Ovary (tissue), 3 donors: ENCODE measurements around the gene HTR2B.

Experiments
- CTCF ChIP-seq, 3 donors: fragments of 450-650 bp in 2 of 3; fragments of 200-600 bp in 1 of 3; IDR thresholded peaks; one replicate each; pipeline versions ENCODE4 v1.5.1 to v1.8.0; 2016 to 2022; ENCODE audit warnings: antibody characterized with exemption in 3 of 3, mild to moderate bottlenecking in 1 of 3
- EP300 ChIP-seq: sonication (generic); formaldehyde crosslinking; IDR thresholded peaks from one replicate; pipeline ENCODE4 v1.6.1; 2017; ENCODE audit warnings: antibody characterized with exemption
- POLR2A ChIP-seq: fragments of 450-650 bp; IDR thresholded peaks from one replicate; pipeline ENCODE4 v1.6.1; 2017; ENCODE audit warnings: antibody characterized with exemption, mild to moderate bottlenecking, moderate library complexity
- donor health status: DM: no; HTN: no; CAD: no.

GRCh38 chr2:231065966-231066365, 58.9 kb downstream of the HTR2B start:
- no peak for TF ChIP-seq CTCF (IDR thresholded peaks at IDR 0.05)
- no peak for TF ChIP-seq POLR2A
- no peak for TF ChIP-seq EP300
